Panc1 (cell line): ENCODE results near the gene DTNBP1. TPM values are rescaled to one million over a fixed set of nuclear protein-coding genes. Genes with fewer than 3 reads are reported as not detected.
A peak's percentile ranks its signal among the peaks of the same experiment; 100 is the strongest.

Source experiments
- ATAC-seq: fragments of 200-7000 bp; cut with Tn5 transposase; 2 replicates; pipeline ENCODE4 v1.9.1; 2020; ENCODE audit warnings: mild to moderate bottlenecking, moderate library complexity
- Bru-seq: library from RNA; stranded (reverse); fragments of 400-500 nt; gene quantifications from one replicate; lab custom pipeline; 2021; lab: Mats Ljungman, UMichigan
- BruChase-seq, 2 experiments: library from RNA; stranded (reverse); fragments of 400-500 nt; gene quantifications; one replicate each; lab custom pipeline; 2021; lab: Mats Ljungman, UMichigan
- BruUV-seq: library from RNA; stranded (reverse); fragments of 400-500 nt; replicated peaks from 2 replicates; lab custom pipeline; 2021; lab: Mats Ljungman, UMichigan
- CTCF ChIA-PET: fragments of 300-600 bp; sonication (Branson Sonifier 250); formaldehyde crosslinking; loops from one replicate; lab custom pipeline; 2022; ENCODE audit warnings: antibody characterized with exemption; lab: Charles Lee
- POLR2A ChIA-PET: fragments of 300-600 bp; sonication (Branson Sonifier 250); formaldehyde crosslinking; loops from one replicate; lab custom pipeline; 2022; ENCODE audit warnings: antibody characterized with exemption; lab: Charles Lee
- DNase-seq: peaks from one replicate; pipeline ENCODE4 v3.0.0-alpha.2; 2010; ENCODE audit warnings: low read depth, low spot score
- H3K27ac ChIP-seq: 2 replicates; pipeline ENCODE4 v1.5.1; 2011; ENCODE audit warnings: mild to moderate bottlenecking, low read length, inconsistent platforms
- H3K27me3 ChIP-seq: fragments of 200-500 bp; sonication (Bioruptor generic); 2 replicates; pipeline ENCODE4 v1.6.0; 2014; ENCODE audit warnings: low read length, inconsistent platforms; ENCODE audit not compliant: control insufficient read depth, insufficient read depth
- H3K36me3 ChIP-seq: fragments of 200-500 bp; sonication (Bioruptor generic); 2 replicates; pipeline ENCODE4 v1.5.1; 2014; ENCODE audit warnings: inconsistent platforms, mild to moderate bottlenecking, low read length, moderate library complexity; ENCODE audit not compliant: control insufficient read depth, insufficient read depth
- H3K4me1 ChIP-seq: 2 replicates; pipeline ENCODE4 v1.5.1; 2011; ENCODE audit warnings: inconsistent platforms, mild to moderate bottlenecking, low read length, moderate library complexity; ENCODE audit not compliant: control insufficient read depth, insufficient read depth
- H3K4me3 ChIP-seq, 2 experiments: 2 replicates each; pipeline ENCODE4 v1.5.1; 2011 to 2012; ENCODE audit warnings: low read depth in 2 of 2, low read length in 2 of 2, mild to moderate bottlenecking in 2 of 2, inconsistent platforms in 1 of 2, moderate library complexity in 1 of 2
- H3K9me3 ChIP-seq: fragments of 200-500 bp; sonication (Bioruptor generic); 2 replicates; pipeline ENCODE4 v1.5.1; 2014; ENCODE audit warnings: low read depth, mild to moderate bottlenecking, inconsistent platforms, low read length, moderate library complexity; ENCODE audit not compliant: control insufficient read depth, insufficient read depth
- POLR2AphosphoS5 ChIP-seq: IDR thresholded peaks from 2 replicates; pipeline ENCODE4 v1.6.1; 2012; ENCODE audit warnings: mild to moderate bottlenecking, low read depth, low read length, moderate library complexity
- SIN3A ChIP-seq: IDR thresholded peaks from 2 replicates; pipeline ENCODE4 v1.6.1; 2012; ENCODE audit warnings: low read depth, mild to moderate bottlenecking, low read length, moderate library complexity, borderline replicate concordance; ENCODE audit not compliant: insufficient read depth
- TCF7L2 ChIP-seq: IDR thresholded peaks from 2 replicates; pipeline ENCODE4 v1.6.1; 2011; ENCODE audit warnings: mild to moderate bottlenecking, low read depth, low read length, inconsistent platforms
- in situ Hi-C: cut with HindIII; loops from 2 replicates; pipeline ENCODE4 v1.10.0; 2016; ENCODE audit warnings: low sequenced_read_pairs, low pct_unique_long_range_greater_than_20kb
- intact Hi-C: fragments of 100-400 bp; cut with micrococcal nuclease; formaldehyde crosslinking; loops from one replicate; pipeline ENCODE4 v1.10.0; 2022; ENCODE audit not compliant: unreplicated experiment
- long read RNA-seq: library from polyadenylated mRNA; unstranded; transcript quantifications from one replicate; pipeline ENCODE4 v2.0.0, GENCODE V29; 2021; ENCODE audit not compliant: unreplicated experiment
- polyA plus RNA-seq: library from polyadenylated mRNA; unstranded; fragments of >200 nt; gene quantifications from one replicate; pipeline ENCODE4 v1.2.1, GENCODE V29; 2012; ENCODE audit warnings: missing spikeins; ENCODE audit not compliant: insufficient read length
- total RNA-seq: library from RNA; stranded (reverse); gene quantifications from one replicate; pipeline ENCODE4 v1.2.1, GENCODE V29; 2021; ENCODE audit not compliant: unreplicated experiment
- TF ChIP-seq, protein P1 (sequence below), 2 experiments: IDR thresholded peaks; 2 replicates each; pipeline ENCODE4 v1.6.1; 2011 to 2012; ENCODE audit warnings: low read depth in 2 of 2, control low read depth in 1 of 2, low read length in 1 of 2, mild to moderate bottlenecking in 1 of 2, moderate library complexity in 1 of 2; ENCODE audit not compliant: insufficient read depth in 1 of 2
- TF ChIP-seq, protein P2 (sequence below): fragments of 450-650 bp; IDR thresholded peaks from 2 replicates; pipeline ENCODE4 v1.5.1; 2017; ENCODE audit warnings: mild to moderate bottlenecking

DTNBP1 gene
- total RNA-seq (29.3 TPM), Bru-seq, nascent RNA (percentile 79 among the genes with signal in this experiment), BruChase-seq, experiment 1, labeled RNA remaining after a 2-hour chase (percentile 63 among the genes with signal in this experiment), BruChase-seq, experiment 2, labeled RNA remaining after a 6-hour chase (percentile 59 among the genes with signal in this experiment)
- polyA plus RNA-seq: 36.0 TPM
- long read RNA-seq, transcript DTNBP1-202 (10 exons, 1,403 nt): major isoform, 49 of 65 reads
- long read RNA-seq, partial matches to known transcripts: 3 of 65 reads
- long read RNA-seq, other reads (novel, unspliced or antisense): 9 of 65 reads

- H3K4me1 ChIP-seq: peaks cover 7% of the 10 kb centered on the region; the same call in 1 of the 2 replicates
- no peak for DNase-seq
- TF ChIP-seq, protein P1, sequence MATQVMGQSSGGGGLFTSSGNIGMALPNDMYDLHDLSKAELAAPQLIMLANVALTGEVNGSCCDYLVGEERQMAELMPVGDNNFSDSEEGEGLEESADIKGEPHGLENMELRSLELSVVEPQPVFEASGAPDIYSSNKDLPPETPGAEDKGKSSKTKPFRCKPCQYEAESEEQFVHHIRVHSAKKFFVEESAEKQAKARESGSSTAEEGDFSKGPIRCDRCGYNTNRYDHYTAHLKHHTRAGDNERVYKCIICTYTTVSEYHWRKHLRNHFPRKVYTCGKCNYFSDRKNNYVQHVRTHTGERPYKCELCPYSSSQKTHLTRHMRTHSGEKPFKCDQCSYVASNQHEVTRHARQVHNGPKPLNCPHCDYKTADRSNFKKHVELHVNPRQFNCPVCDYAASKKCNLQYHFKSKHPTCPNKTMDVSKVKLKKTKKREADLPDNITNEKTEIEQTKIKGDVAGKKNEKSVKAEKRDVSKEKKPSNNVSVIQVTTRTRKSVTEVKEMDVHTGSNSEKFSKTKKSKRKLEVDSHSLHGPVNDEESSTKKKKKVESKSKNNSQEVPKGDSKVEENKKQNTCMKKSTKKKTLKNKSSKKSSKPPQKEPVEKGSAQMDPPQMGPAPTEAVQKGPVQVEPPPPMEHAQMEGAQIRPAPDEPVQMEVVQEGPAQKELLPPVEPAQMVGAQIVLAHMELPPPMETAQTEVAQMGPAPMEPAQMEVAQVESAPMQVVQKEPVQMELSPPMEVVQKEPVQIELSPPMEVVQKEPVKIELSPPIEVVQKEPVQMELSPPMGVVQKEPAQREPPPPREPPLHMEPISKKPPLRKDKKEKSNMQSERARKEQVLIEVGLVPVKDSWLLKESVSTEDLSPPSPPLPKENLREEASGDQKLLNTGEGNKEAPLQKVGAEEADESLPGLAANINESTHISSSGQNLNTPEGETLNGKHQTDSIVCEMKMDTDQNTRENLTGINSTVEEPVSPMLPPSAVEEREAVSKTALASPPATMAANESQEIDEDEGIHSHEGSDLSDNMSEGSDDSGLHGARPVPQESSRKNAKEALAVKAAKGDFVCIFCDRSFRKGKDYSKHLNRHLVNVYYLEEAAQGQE (IDR thresholded peaks at IDR 0.05; ENCODE audit: insufficient read depth in 1 of 2, low read depth in 2 of 2, low read length in 1 of 2): no peak
- TF ChIP-seq POLR2AphosphoS5: 0 out of 2 replicates have a peak, but pooled peaks have one; percentile 39
- peak; percentile 56; the same call in 1 of the 2 replicates for TF ChIP-seq SIN3A
- peak; percentile 97 for ATAC-seq
- peak within 1 kb of the TSS; percentile 85 for H3K27ac ChIP-seq
- intact Hi-C loops (no loop called here), in situ Hi-C loops (no loop called here)
- CTCF ChIA-PET: no interaction called here
- H3K9me3 ChIP-seq: no peaks in the 10 kb centered on the region
- POLR2A ChIA-PET: interaction anchor here (0.6 kb wide), 1 partner anchor 468 kb away, joined by 19 read pairs; no protein-coding TSS in a partner anchor
- peak within 1 kb of the TSS; percentile 64 to 84 for H3K4me3 ChIP-seq
- BruUV-seq: no TSS peak
- peaks cover 3% of the 10 kb centered on the region; the same call in 1 of the 2 replicates for H3K27me3 ChIP-seq
- H3K36me3 ChIP-seq: peaks cover 4% of the 10 kb centered on the region; the same call in 1 of the 2 replicates
These were observed at the start of gene DTNBP1 for GRCh38 chr6:15662326-15663129. TSS of gene DTNBP1 (minus strand) at chr6:15663028. CDS start at chr6:15662869, 159 bp downstream.

DNA sequence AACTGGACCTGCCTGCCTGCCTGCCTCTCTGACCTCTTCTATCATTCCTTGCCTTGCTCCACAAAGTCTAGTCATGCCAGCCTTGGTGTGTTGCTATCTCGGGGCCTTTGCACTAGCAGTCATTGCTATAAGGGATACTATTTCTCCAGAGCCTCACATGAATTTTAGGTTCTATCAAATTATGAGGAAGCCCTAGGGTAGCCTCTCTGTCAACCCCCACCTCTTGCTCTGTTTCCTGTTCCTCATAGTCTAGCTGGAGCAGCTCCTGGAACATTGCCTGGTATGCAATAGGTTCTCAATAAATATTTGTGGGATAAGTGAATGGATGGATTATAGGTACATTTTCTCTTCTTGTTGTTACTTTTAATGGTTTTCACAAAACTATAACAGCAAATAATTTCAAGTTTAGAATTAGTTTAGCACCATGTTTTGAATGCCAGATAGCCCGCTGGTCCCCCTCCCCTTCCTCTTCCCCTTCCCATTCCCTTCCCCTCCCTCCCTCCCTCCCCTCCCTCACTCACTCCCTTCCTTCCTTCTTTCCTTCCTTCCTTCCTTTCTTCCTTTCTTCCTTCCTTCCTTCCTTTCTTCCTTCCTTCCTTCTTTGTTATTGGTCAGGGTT lies 46.9 kb upstream of the DTNBP1 start:
- BruUV-seq: no TSS peak
- intact Hi-C loops (no loop called here), in situ Hi-C loops (no loop called here)
- ChIA-PET POLR2A (no interaction called here), CTCF (no interaction called here)
- Histone ChIP-seq H3K27ac (no peak overlapping the region), H3K4me3 (no peak overlapping the region), H3K9me3 (no peaks in the 10 kb centered on the region), H3K27me3 (no peaks in the 10 kb centered on the region), H3K4me1 (no peaks in the 10 kb centered on the region), H3K36me3 (no peaks in the 10 kb centered on the region)
- DNase-seq (no peak), ATAC-seq (no peak)
- TF ChIP-seq, protein P2, sequence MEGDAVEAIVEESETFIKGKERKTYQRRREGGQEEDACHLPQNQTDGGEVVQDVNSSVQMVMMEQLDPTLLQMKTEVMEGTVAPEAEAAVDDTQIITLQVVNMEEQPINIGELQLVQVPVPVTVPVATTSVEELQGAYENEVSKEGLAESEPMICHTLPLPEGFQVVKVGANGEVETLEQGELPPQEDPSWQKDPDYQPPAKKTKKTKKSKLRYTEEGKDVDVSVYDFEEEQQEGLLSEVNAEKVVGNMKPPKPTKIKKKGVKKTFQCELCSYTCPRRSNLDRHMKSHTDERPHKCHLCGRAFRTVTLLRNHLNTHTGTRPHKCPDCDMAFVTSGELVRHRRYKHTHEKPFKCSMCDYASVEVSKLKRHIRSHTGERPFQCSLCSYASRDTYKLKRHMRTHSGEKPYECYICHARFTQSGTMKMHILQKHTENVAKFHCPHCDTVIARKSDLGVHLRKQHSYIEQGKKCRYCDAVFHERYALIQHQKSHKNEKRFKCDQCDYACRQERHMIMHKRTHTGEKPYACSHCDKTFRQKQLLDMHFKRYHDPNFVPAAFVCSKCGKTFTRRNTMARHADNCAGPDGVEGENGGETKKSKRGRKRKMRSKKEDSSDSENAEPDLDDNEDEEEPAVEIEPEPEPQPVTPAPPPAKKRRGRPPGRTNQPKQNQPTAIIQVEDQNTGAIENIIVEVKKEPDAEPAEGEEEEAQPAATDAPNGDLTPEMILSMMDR: no peak
- TF ChIP-seq, protein P1 (IDR thresholded peaks at IDR 0.05; ENCODE audit: insufficient read depth in 1 of 2, low read depth in 2 of 2, low read length in 1 of 2): no peak
- TF ChIP-seq TCF7L2 (no peak), SIN3A (no peak), POLR2AphosphoS5 (no peak)
